PC-9 (cell line): ENCODE results near the gene RUNX3.

ENCODE experiments used
- CTCF ChIP-seq: fragments of 200-600 bp; sonication (generic); conservative IDR thresholded peaks from 2 replicates; pipeline ENCODE4 v1.6.1; 2017; ENCODE audit warnings: mixed run types, antibody characterized with exemption, mild to moderate bottlenecking, moderate library complexity
- EZH2 ChIP-seq: fragments of 200-600 bp; sonication (generic); IDR thresholded peaks from 2 replicates; pipeline ENCODE4 v1.8.0; 2017; ENCODE audit warnings: antibody characterized with exemption, low read depth

- TF ChIP-seq CTCF (no peak), EZH2 (no peak)
These were observed 17.5 kb downstream of the RUNX3 start for GRCh38 chr1:24912376-24913273.
